ENCODE data around the gene RAI14. TPM values are rescaled to one million over a fixed set of nuclear protein-coding genes. Genes with fewer than 3 reads are reported as not detected.

The RAI14 gene
- total RNA-seq (ENCODE audit: unreplicated experiment): 259 TPM
- long read RNA-seq, full-length matches to known transcripts: 3 of 39 reads
- long read RNA-seq, partial matches to known transcripts: 29 of 39 reads
- long read RNA-seq, other reads (novel, unspliced or antisense): 7 of 39 reads

- no peak for TF ChIP-seq CTCF (IDR thresholded peaks at IDR 0.05; ENCODE audit: partially characterized antibody, unreplicated experiment)
- Mint-ChIP-seq H3K9me3 (ENCODE audit: unreplicated experiment) (peaks cover 20% of the 10 kb centered on the region), H3K4me3 (ENCODE audit: unreplicated experiment) (peak within 1 kb of the TSS; percentile 98), H3K27ac (ENCODE audit: unreplicated experiment) (peak within 1 kb of the TSS; percentile 92), H3K4me1 (ENCODE audit: low read depth, unreplicated experiment) (peaks cover 13% of the 10 kb centered on the region), H3K27me3 (ENCODE audit: unreplicated experiment) (peaks cover 16% of the 10 kb centered on the region), H3K36me3 (ENCODE audit: unreplicated experiment) (peaks cover 9% of the 10 kb centered on the region)
- peak; percentile 79 for DNase-seq
Measured at GRCh38 chr5:34656001-34656699, at the start of gene RAI14. Gene RAI14 (plus strand): TSS chr5:34656328. CDS start chr5:34686920, 30,592 bp downstream.

GRCh38 chr5:34608368-34608767, 47.8 kb upstream of the RAI14 start:
- peaks cover 31% of the 10 kb centered on the region for H3K4me1 Mint-ChIP-seq (ENCODE audit: low read depth, unreplicated experiment)
- no peak for TF ChIP-seq CTCF (IDR thresholded peaks at IDR 0.05; ENCODE audit: partially characterized antibody, unreplicated experiment)
- DNase-seq: no peak
- no peak overlapping the region for H3K4me3 Mint-ChIP-seq (ENCODE audit: unreplicated experiment)
- H3K27ac Mint-ChIP-seq (ENCODE audit: unreplicated experiment): no peak overlapping the region
- no peaks in the 10 kb centered on the region for H3K9me3 Mint-ChIP-seq (ENCODE audit: unreplicated experiment)
- H3K27me3 Mint-ChIP-seq (ENCODE audit: unreplicated experiment): peaks cover 2% of the 10 kb centered on the region
- H3K36me3 Mint-ChIP-seq (ENCODE audit: unreplicated experiment): no peaks in the 10 kb centered on the region

GRCh38 chr5:34608859-34609648, 47.1 kb upstream of the RAI14 start:
- H3K27ac Mint-ChIP-seq (ENCODE audit: unreplicated experiment): no peak overlapping the region
- no peak for TF ChIP-seq CTCF (IDR thresholded peaks at IDR 0.05; ENCODE audit: partially characterized antibody, unreplicated experiment)
- H3K4me1 Mint-ChIP-seq (ENCODE audit: low read depth, unreplicated experiment): peaks cover 31% of the 10 kb centered on the region
- no peak for DNase-seq
- H3K4me3 Mint-ChIP-seq (ENCODE audit: unreplicated experiment): no peak overlapping the region
- no peaks in the 10 kb centered on the region for H3K36me3 Mint-ChIP-seq (ENCODE audit: unreplicated experiment)
- no peaks in the 10 kb centered on the region for H3K9me3 Mint-ChIP-seq (ENCODE audit: unreplicated experiment)
- peaks cover 3% of the 10 kb centered on the region for H3K27me3 Mint-ChIP-seq (ENCODE audit: unreplicated experiment)

- Mint-ChIP-seq H3K27me3 (ENCODE audit: unreplicated experiment) (peaks cover 3% of the 10 kb centered on the region), H3K36me3 (ENCODE audit: unreplicated experiment) (no peaks in the 10 kb centered on the region), H3K9me3 (ENCODE audit: unreplicated experiment) (no peaks in the 10 kb centered on the region), H3K4me1 (ENCODE audit: low read depth, unreplicated experiment) (peaks cover 22% of the 10 kb centered on the region), H3K27ac (ENCODE audit: unreplicated experiment) (no peak overlapping the region), H3K4me3 (ENCODE audit: unreplicated experiment) (no peak overlapping the region)
- TF ChIP-seq CTCF (IDR thresholded peaks at IDR 0.05; ENCODE audit: partially characterized antibody, unreplicated experiment): no peak
- no peak for DNase-seq
Measured at GRCh38 chr5:34609951-34610441, 46.1 kb upstream of the RAI14 start.

Data from glutamatergic neuron (in vitro differentiated cells).